GM19023 (cell line): Measurements from ENCODE around the gene WDR45.

Experiments
- ATAC-seq: cut with Tn5 transposase; IDR thresholded peaks from one replicate; pipeline ENCODE4 v1.9.1; 2021; ENCODE audit warnings: mild to moderate bottlenecking, moderate library complexity; ENCODE audit not compliant: unreplicated experiment

WDR45 gene

DNA sequence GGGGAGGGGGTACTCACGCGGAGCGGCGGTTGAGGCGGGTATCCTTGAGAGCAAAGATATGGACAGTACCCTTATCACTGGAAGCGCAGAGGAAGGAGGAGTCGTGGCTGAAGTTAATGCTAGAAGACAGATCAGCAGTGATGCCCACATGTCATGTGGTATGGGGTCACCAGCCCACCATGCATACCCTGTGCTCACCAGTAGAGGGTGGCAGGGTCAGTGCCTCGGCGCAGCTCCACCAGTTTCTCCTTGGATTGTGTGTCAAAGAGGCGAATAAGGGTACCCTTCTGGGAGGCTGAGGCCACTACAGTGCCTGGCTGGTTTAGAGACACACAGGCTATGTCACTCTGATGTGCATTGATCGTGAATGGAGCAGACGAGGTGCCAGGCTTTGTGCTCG is 4.3 kb downstream of the WDR45 start:
- no peak for ATAC-seq

GRCh38 chrX:49073601-49074575 is 5.8 kb downstream of the WDR45 start, which contains the start of gene PRAF2:
PRAF2 (minus strand) TSS chrX:49074002; CDS start chrX:49073987, 15 bp downstream.
- peak; percentile 82 for ATAC-seq

DNA sequence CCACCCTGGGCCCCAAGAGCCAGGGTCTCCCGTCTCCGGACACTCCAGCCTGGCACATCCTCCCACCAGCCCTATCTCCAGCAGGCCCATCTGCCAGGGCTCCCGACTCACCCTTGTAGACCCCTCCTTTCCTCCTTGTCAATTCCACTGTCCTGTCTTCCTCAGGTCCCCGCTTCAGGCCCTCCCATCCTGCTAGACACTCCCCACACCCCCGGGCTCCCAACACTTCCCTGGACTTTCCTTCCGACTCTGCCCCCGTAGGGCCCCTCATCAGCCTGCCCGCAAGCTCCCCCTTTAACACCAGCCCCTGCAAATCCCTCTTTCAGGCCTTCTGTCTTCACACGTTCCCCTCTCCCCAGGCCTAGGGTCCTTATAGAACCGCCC is 7.0 kb downstream of the WDR45 start:
- ATAC-seq: no peak

DNA sequence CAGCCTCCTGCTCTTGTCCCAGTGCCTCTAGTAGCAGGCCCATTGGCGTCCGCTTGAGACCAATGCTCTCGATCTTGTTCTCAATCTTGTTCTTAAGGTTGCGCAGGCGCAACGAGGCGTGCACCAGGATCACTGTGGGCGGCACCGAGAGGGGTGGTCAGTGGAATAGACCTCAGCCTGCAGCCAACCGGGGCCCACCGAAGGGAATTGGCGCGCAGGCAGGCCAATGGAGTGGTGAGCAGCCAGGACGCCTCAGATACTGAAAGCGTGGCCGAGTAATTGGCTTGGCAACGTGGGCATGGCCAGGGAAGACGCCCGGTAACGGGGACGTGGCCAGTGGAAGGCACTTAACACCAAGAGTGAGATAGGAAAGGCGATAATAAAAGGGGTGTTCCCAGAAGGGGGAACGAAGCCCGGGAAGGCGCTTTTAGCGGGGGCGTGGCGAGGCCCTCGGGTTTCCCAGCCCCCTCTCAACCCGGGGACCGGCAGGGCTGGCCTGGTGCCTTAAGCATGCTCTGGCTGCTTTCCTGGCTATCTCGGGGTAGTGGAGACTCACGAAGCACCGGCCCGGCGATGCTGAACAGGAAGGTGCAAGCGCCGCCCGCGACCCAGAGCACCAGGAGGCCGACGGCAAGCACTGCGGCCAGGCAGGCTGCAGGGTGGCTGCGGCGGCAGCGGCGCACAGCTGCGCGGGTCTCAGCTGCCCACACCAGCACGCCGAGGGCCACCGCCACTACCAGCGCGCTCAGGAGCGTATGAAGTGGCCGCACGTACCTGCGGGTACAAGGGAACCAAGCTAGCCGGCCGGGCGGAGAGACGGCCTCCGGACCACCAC is 7.6 kb downstream of the WDR45 start:
- no peak for ATAC-seq

DNA sequence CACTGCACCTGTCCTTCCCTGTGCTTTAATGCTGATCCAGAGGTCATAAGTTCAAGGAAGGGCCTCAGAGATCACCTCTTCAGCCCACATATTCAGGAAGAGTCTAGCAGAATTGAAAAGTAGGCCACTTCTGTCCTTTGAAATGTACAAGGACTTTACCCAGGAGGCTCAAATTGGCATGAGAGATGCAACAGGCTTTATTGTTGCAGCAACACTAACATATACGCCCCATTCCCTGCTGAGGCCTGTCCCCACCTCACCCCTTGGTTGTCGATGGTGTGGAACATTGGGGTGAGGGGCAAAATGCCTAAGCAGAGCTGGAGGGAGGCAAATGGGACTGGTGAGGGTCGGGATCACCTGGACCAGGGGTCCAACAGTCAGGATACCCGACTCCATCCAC is 8.7 kb downstream of the WDR45 start:
- no peak for ATAC-seq

DNA sequence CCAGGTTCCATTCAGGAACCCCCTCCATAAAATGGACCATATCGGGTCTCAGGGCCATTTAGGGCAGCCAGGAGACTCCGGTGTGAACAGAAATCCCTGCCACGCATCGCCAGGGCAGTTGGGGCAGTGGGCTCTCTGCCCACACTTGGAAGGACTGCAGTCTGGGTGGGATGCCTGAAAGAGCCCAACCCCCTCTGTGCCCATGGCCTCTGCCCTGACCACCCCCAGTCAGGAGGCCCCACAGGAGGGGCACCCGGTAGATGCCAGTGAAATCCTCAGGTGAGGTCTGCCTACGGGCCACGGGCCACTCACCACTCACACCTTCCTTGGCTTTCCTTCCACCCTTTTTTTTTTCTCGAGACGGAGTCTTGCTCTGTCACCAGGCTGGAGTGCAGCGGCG is 10.6 kb downstream of the WDR45 start:
- ATAC-seq: no peak

- ATAC-seq: no peak
Observed at GRCh38 chrX:49067285-49068120, 12.2 kb downstream of the WDR45 start.

DNA sequence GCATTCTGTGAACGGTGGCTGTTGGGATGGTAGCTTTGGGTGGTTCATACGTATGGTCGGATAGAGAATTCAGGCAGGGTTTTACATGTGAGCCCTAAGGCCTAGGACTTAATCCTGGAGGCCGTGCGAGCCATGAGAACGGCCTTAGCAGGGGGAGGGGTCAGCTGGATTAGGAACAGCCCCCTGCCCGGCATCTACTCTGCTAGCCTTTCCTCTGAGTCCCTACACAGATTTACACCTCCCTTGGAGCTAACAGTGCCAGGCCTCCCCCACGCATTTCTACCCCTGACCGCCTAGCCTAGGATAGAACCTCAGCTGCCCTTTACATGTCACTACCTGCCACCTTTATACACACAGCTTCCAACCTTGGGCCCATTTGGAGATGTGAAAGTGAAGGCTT is 13.0 kb downstream of the WDR45 start:
- no peak for ATAC-seq

GRCh38 chrX:49066278-49066677 is 13.4 kb downstream of the WDR45 start:
- no peak for ATAC-seq

DNA sequence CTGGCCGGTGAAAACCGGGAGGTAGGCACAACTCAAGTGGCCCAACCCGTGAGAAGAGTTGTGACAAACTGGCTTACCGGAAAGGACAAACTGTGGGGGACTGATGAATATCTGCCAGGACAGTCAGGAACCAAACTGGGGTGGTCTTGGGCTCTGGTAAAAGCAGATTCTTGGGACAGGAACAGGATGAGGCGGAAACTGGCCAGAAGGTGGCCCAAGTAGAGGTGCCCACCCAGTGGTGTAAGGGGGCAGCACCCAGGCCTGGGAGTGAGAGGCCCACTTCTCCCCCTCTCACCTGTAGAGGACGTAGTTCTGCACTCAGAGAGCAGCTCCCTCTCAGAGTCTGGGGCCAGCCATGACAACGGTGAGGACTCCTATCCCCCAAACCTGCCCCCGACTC is 15.0 kb downstream of the WDR45 start:
- no peak for ATAC-seq

GRCh38 chrX:49064303-49064702 is 15.4 kb downstream of the WDR45 start:
- ATAC-seq: no peak

- no peak for ATAC-seq
Observed at GRCh38 chrX:49063715-49064114, 16.0 kb downstream of the WDR45 start.

- ATAC-seq: no peak
Observed at GRCh38 chrX:49061916-49062315, 17.8 kb downstream of the WDR45 start.

GRCh38 chrX:49061490-49061889 is 18.2 kb downstream of the WDR45 start:
- ATAC-seq: no peak

DNA sequence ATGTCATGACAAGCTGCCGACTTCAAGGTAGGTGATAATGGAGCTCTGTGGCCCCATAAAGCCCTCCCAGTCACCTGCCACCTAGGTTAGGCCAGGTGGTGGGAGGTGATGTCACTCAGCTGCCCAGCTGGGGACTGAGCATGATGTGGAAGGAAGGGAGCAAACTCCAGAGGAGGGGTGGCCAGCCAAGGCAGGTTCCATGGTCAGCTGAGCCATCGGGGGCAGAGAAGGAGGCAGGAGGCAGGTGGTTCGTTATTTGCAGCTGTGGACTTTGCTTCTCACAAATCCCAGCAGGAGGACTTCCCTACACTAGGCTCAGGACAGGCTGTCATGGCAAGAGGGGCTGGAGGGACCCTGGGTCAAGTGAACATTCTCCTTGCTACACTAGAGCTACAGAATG is 18.8 kb downstream of the WDR45 start:
- no peak for ATAC-seq

GRCh38 chrX:49059681-49060085 is 20.0 kb downstream of the WDR45 start:
- ATAC-seq: no peak

DNA sequence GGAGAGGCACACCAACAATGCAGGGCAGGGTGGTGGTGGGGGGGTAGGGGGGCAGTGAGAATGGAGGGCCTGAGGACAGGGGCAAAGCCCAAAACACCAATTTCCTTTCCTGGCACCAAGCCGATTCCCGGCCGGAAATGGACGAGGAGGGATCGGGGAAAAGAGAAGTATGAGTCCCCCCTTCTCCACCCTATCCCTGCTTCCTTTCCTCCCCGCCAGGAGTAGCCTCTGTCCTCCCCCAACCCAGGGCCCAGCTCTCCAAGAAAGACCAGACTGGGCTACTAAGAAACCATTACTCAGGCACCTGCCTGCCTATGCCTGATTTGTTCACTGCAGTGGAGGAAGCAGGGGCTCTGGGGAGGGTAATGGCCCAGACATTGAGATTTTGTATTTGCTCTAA is 20.5 kb downstream of the WDR45 start:
- no peak for ATAC-seq

DNA sequence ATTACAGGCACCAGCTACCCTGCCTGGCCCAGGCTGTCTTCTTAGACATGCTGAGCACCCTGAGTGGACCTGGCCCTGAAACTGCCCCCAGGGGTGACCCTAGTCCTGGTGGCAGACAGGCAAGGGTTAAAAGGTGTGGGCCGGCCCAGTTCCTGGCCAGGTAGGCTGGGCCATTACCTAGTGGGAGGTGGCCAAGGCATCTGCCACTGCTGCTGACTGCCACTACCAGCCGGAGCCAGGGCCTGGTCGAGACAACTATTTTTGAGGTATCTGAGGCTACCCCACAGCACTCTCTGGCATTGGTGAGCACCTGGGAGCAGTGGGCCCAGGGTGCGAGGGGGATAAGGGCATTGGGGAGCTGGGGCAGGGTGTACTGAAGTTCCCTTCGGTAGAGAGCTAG is 20.9 kb downstream of the WDR45 start, which contains the start of gene CCDC120:
Gene CCDC120, plus strand, starts transcription at position 206 of the 400 bp plus-strand sequence. CDS start 3,043 bp downstream, outside the sequence.
- ATAC-seq: no peak

GRCh38 chrX:49054073-49054762 is 25.5 kb downstream of the WDR45 start:
- ATAC-seq: no peak
